Keratinocyte (primary cell): ENCODE results near the gene SMYD3. TPM values are rescaled to one million over a fixed set of nuclear protein-coding genes. Genes with fewer than 3 reads are reported as not detected.

Source experiments
- DNase-seq: peaks from one replicate; pipeline ENCODE4 v3.0.0-alpha.2; 2011; ENCODE audit warnings: low read depth, missing footprints, low spot score
- FAIRE-seq: peaks from 2 replicates; lab custom pipeline; 2011; peaks lifted over from hg19 to GRCh38; lab: Jason Lieb, UNC
- H2AFZ ChIP-seq: 2 replicates; pipeline ENCODE4 v1.6.0; 2012; ENCODE audit warnings: low read length, control low read depth, inconsistent platforms; ENCODE audit not compliant: control insufficient read depth
- H3K27ac ChIP-seq: 2 replicates; pipeline ENCODE4 v1.5.1; 2011; ENCODE audit warnings: low read length; ENCODE audit not compliant: control insufficient read depth, insufficient read depth
- H3K27me3 ChIP-seq: 3 replicates; pipeline ENCODE4 v1.6.0; 2011; ENCODE audit warnings: low read length; ENCODE audit not compliant: control insufficient read depth, insufficient read depth; ENCODE audit errors: extremely low read depth
- H3K36me3 ChIP-seq, 2 experiments: 2 replicates in 1 of 2; 3 replicates in 1 of 2; pipeline ENCODE4 v1.5.1; 2011; ENCODE audit warnings: low read length in 2 of 2, mild to moderate bottlenecking in 1 of 2; ENCODE audit not compliant: control insufficient read depth in 2 of 2, insufficient read depth in 2 of 2; ENCODE audit errors: extremely low read depth in 1 of 2
- H3K4me1 ChIP-seq: 3 replicates; pipeline ENCODE4 v1.5.1; 2011; ENCODE audit warnings: low read length; ENCODE audit not compliant: control insufficient read depth, insufficient read depth; ENCODE audit errors: extremely low read depth
- H3K4me2 ChIP-seq: 3 replicates; pipeline ENCODE4 v1.6.0; 2011; ENCODE audit warnings: low read depth, low read length; ENCODE audit not compliant: control insufficient read depth, insufficient read depth; ENCODE audit errors: extremely low read depth
- H3K4me3 ChIP-seq, 3 experiments: fragments of 200-600 bp in 1 of 3; sonication (generic) in 1 of 3; 2 replicates in 2 of 3; 3 replicates in 1 of 3; pipeline ENCODE4 v1.5.1; 2011 to 2016; ENCODE audit warnings: low read length in 3 of 3, mild to moderate bottlenecking in 3 of 3, control low read depth in 2 of 3, inconsistent platforms in 1 of 3, low read depth in 1 of 3, mixed read lengths in 1 of 3, mixed run types in 1 of 3, moderate library complexity in 1 of 3; ENCODE audit not compliant: control insufficient read depth in 2 of 3, insufficient read depth in 2 of 3; ENCODE audit errors: extremely low read depth in 1 of 3
- H3K79me2 ChIP-seq: 2 replicates; pipeline ENCODE4 v1.6.0; 2012; ENCODE audit warnings: low read length; ENCODE audit not compliant: control insufficient read depth, insufficient read depth
- H3K9ac ChIP-seq: 3 replicates; pipeline ENCODE4 v1.6.0; 2011; ENCODE audit warnings: low read length; ENCODE audit not compliant: control insufficient read depth, insufficient read depth; ENCODE audit errors: extremely low read depth
- H3K9me1 ChIP-seq: 3 replicates; pipeline ENCODE4 v1.6.0; 2011; ENCODE audit warnings: low read length; ENCODE audit not compliant: control insufficient read depth, insufficient read depth; ENCODE audit errors: extremely low read depth
- H3K9me3 ChIP-seq: 2 replicates; pipeline ENCODE4 v1.5.1; 2012; ENCODE audit warnings: low read depth, low read length; ENCODE audit not compliant: control insufficient read depth
- H4K20me1 ChIP-seq: 3 replicates; pipeline ENCODE4 v1.6.0; 2011; ENCODE audit warnings: low read length; ENCODE audit not compliant: control insufficient read depth, insufficient read depth; ENCODE audit errors: extremely low read depth
- CTCF ChIP-seq, 3 experiments: IDR thresholded peaks in 1 of 3; conservative IDR thresholded peaks in 1 of 3; optimal IDR thresholded peaks in 1 of 3; 2 replicates in 2 of 3; 3 replicates in 1 of 3; pipeline versions ENCODE3 to v1.5.1; 2011; ENCODE audit warnings: low read length in 3 of 3, mild to moderate bottlenecking in 3 of 3, moderate library complexity in 2 of 3, control low read depth in 1 of 3, inconsistent platforms in 1 of 3; ENCODE audit not compliant: insufficient read depth in 2 of 3; ENCODE audit errors: extremely low read depth in 1 of 3
- EZH2 ChIP-seq: IDR thresholded peaks from one replicate; pipeline ENCODE4 v1.6.1; 2012; ENCODE audit warnings: inconsistent platforms, mild to moderate bottlenecking, low read length, moderate library complexity
- dilution Hi-C: fragments of 300-500 bp; cut with MboI; formaldehyde crosslinking; loops from one replicate; pipeline ENCODE4 v1.7.0; 2020; ENCODE audit warnings: low sequenced_read_pairs; ENCODE audit not compliant: extremely low pct_ligation_motif_present
- polyA plus RNA-seq, 5 experiments: library from polyadenylated mRNA; depleted of rRNA in 3 of 5; stranded (reverse) in 3 of 5; stranded (forward) in 1 of 5; unstranded in 1 of 5; fragments of >200 nt; gene quantifications; 1 replicate in 1 of 5; 2 replicates in 3 of 5; 3 replicates in 1 of 5; pipeline versions ENCODE4 v1.2.1 to v1.2.3, GENCODE V29; 2011 to 2012; ENCODE audit warnings: missing spikeins in 2 of 5, low read depth in 1 of 5, low replicate concordance in 1 of 5

SMYD3 gene
- polyA plus RNA-seq, 1 donor (not counting 4 experiments of a cell fraction or from before 2014, with no cell fraction given), result 31.0 TPM

DNA sequence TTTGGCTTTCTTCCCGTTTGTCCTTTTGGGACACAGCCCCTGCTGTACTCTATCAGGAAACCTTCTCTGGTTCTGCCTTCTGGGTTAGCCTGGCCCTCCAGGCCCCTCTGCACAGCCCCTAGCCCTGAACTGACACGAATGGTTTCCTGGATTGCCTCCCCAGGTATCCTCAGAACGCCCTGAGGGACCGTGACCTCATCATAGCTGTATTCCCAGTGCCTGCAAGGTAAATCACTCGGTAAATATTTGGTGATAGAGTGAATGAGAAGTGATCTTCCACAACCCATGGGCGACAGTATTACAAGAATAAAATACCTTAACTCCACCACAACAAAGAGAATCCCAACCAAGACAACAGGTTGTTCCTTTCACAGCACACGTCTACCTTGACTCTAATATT lies 637.2 kb downstream of the SMYD3 start:
- H3K9me1 ChIP-seq, result no peaks in the 10 kb centered on the region
- no peaks in the 10 kb centered on the region for H3K79me2 ChIP-seq
- H3K27me3 ChIP-seq, result no peaks in the 10 kb centered on the region
- H3K9ac ChIP-seq, result no peak overlapping the region
- no peaks in the 10 kb centered on the region for H3K9me3 ChIP-seq
- H3K36me3 ChIP-seq, result no peaks in the 10 kb centered on the region
- H2AFZ ChIP-seq, result no peak overlapping the region
- TF ChIP-seq CTCF (optimal IDR thresholded peaks at IDR 0.05 in 1 of 3, IDR thresholded peaks at IDR 0.05 in 1 of 3, conservative IDR thresholded peaks at IDR 0.05 in 1 of 3; ENCODE audit: extremely low read depth in 1 of 3, insufficient read depth in 2 of 3, low read length in 3 of 3) (no peak), EZH2 (no peak)
- dilution Hi-C loops, result no loop called here
- H4K20me1 ChIP-seq, result no peaks in the 10 kb centered on the region
- DNase-seq (no peak), FAIRE-seq (no peak)
- peaks cover 3% of the 10 kb centered on the region for H3K4me1 ChIP-seq
- no peak overlapping the region for H3K4me3 ChIP-seq
- H3K27ac ChIP-seq, result no peak overlapping the region
- no peak overlapping the region for H3K4me2 ChIP-seq

DNA sequence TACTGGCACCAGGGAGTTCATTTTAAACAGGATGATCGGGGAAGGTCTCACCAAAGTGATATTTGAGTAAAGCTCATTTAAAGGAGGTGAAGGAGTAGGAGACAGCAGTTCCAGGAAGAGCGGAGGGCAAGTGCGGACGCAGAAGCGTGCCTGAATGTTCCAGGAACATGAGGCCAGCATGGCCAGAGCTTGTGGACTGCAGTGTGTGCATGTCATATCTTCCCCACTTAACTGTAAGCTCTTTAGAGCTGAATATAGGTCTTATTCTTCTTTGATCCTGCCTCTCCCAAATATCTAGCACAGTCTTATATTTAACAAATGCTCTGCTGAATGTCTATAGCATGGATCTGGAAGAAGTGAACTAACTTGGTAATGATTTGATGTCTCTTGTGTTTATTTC lies 639.3 kb downstream of the SMYD3 start:
- H3K4me2 ChIP-seq, result no peak overlapping the region
- DNase-seq, result no peak
- H4K20me1 ChIP-seq, result no peaks in the 10 kb centered on the region
- no peaks in the 10 kb centered on the region for H3K79me2 ChIP-seq
- H3K4me3 ChIP-seq, result no peak overlapping the region
- no peak for TF ChIP-seq EZH2
- TF ChIP-seq CTCF (optimal IDR thresholded peaks at IDR 0.05 in 1 of 3, IDR thresholded peaks at IDR 0.05 in 1 of 3, conservative IDR thresholded peaks at IDR 0.05 in 1 of 3; ENCODE audit: extremely low read depth in 1 of 3, insufficient read depth in 2 of 3, low read length in 3 of 3), result no peak
- dilution Hi-C loops, result no loop called here
- H3K9me3 ChIP-seq, result no peaks in the 10 kb centered on the region
- no peaks in the 10 kb centered on the region for H3K9me1 ChIP-seq
- no peak overlapping the region for H3K27ac ChIP-seq
- H3K27me3 ChIP-seq, result no peaks in the 10 kb centered on the region
- H3K9ac ChIP-seq, result no peak overlapping the region
- no peak for FAIRE-seq
- H2AFZ ChIP-seq, result no peak overlapping the region
- no peaks in the 10 kb centered on the region for H3K36me3 ChIP-seq
- no peaks in the 10 kb centered on the region for H3K4me1 ChIP-seq
